ENCODE data around the gene RANBP10. TPM values are rescaled to one million over a fixed set of nuclear protein-coding genes. Genes with fewer than 3 reads are reported as not detected.

RANBP10 gene
- total and polyA plus RNA-seq, 7 experiments from 2014 or later, result 9.3 to 26.6 (median 23.8) TPM

- Histone ChIP-seq H3K9me3 (ENCODE audit: control insufficient read depth in 2 of 3, low read length in 3 of 3) (no peaks in the 10 kb centered on the region), H3K27ac (ENCODE audit: low read depth, low read length) (no peak overlapping the region), H3K4me1 (ENCODE audit: control insufficient read depth in 2 of 2, insufficient read depth in 2 of 2, low read length in 2 of 2) (no peaks in the 10 kb centered on the region), H3K4me3 (ENCODE audit: low read length) (no peak overlapping the region), H3K36me3 (ENCODE audit: control insufficient read depth in 2 of 3, insufficient read depth in 3 of 3, low read length in 3 of 3) (peaks cover 0 to 64% (median 22%) of the 10 kb centered on the region in 3 experiments), H3K27me3 (ENCODE audit: control insufficient read depth in 2 of 2, insufficient read depth in 2 of 2, low read length in 2 of 2) (no peaks in the 10 kb centered on the region)
- no peak for DNase-seq
- CTCF ChIA-PET, result no interaction called here
- POLR2A ChIA-PET, result interaction anchor here (0.9 kb wide), 1 partner anchor 12 kb away, joined by 3 read pairs; no protein-coding TSS in a partner anchor
- intact Hi-C loops (cut with micrococcal nuclease), result no loop called here
- Mint-ChIP-seq H3K36me3 (peaks cover 2 to 32% (median 22%) of the 10 kb centered on the region in 5 donors), H3K27me3 (no peaks in the 10 kb centered on the region), H3K4me3 (no peak overlapping the region), H3K4me1 (peaks cover 0 to 4% (median 0%) of the 10 kb centered on the region in 7 donors), H3K9me3 (no peaks in the 10 kb centered on the region), H3K27ac (no peak overlapping the region)
- ATAC-seq, result no peak
Observed at GRCh38 chr16:67740391-67740790, 66.0 kb downstream of the RANBP10 start.

DNA sequence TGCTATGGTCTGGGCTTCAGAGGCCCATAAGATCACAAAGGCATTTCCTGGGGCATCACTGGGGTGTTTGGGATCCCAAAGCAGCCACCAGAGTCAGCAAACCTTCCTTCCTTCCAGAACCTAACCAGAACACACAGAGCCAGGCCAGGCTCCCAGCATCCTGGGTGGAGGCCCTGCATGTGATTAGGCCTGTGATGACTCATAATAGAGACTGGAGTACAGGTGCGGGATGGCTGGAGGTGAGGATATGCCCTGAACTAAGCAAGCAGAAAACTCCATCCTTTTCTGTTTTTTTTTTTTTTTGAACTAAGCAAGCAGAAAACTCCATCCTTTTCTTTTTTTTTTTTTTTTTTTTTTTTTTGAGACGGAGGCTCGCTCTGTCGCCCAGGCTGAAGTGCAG is 69.5 kb downstream of the RANBP10 start:
- intact Hi-C loops (cut with micrococcal nuclease), result no loop called here
- H3K9me3 ChIP-seq (ENCODE audit: control insufficient read depth in 2 of 3, low read length in 3 of 3), result no peaks in the 10 kb centered on the region
- ChIA-PET POLR2A (interaction anchor here (0.7 kb wide), 1 partner anchor 99 kb away, joined by 4 read pairs; no protein-coding TSS in a partner anchor), CTCF (no interaction called here)
- Mint-ChIP-seq H3K9me3 (no peaks in the 10 kb centered on the region), H3K36me3 (peaks cover 2 to 16% (median 7%) of the 10 kb centered on the region in 5 donors), H3K27ac (no peak overlapping the region), H3K4me1 (peaks cover 0 to 2% (median 0%) of the 10 kb centered on the region in 7 donors), H3K27me3 (no peaks in the 10 kb centered on the region), H3K4me3 (no peak overlapping the region)
- no peak for DNase-seq
- H3K4me3 ChIP-seq (ENCODE audit: low read length), result no peak overlapping the region
- H3K27ac ChIP-seq (ENCODE audit: low read depth, low read length), result no peak overlapping the region
- no peak for ATAC-seq
- H3K27me3 ChIP-seq (ENCODE audit: control insufficient read depth in 2 of 2, insufficient read depth in 2 of 2, low read length in 2 of 2), result no peaks in the 10 kb centered on the region
- no peaks in the 10 kb centered on the region for H3K4me1 ChIP-seq (ENCODE audit: control insufficient read depth in 2 of 2, insufficient read depth in 2 of 2, low read length in 2 of 2)
- H3K36me3 ChIP-seq (ENCODE audit: control insufficient read depth in 2 of 3, insufficient read depth in 3 of 3, low read length in 3 of 3), result peaks cover 0 to 61% (median 16%) of the 10 kb centered on the region in 3 experiments

DNA sequence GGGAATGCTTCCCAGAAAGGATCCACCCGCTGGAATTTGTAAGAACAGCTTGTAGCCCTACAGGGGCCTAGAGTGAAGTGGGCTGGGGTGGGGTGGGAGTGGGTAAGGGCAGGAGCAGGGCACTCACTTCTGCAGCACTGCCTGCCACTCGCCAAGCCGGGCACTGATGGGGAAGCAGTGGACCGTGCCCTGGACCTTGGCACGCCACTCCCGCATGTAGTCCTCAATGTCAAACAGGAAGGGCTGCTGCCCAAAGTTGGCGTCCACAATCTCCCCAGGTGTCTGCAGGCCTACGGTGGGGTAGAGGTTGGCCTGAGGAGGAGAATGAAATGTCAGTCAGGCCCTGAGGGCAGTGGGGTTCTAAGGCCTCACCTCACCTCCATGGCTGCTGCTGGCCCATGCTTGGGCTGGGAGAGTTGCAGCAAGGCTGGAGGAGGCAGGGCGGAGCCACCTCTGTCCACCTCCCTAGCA is 71.6 kb downstream of the RANBP10 start:
- ATAC-seq (no peak), DNase-seq (no peak)
- Mint-ChIP-seq H3K9me3 (no peaks in the 10 kb centered on the region), H3K27ac (no peak overlapping the region), H3K36me3 (peaks cover 0 to 10% (median 8%) of the 10 kb centered on the region in 5 donors), H3K4me3 (no peak overlapping the region), H3K27me3 (no peaks in the 10 kb centered on the region), H3K4me1 (peaks cover 0 to 2% (median 0%) of the 10 kb centered on the region in 7 donors)
- no peak overlapping the region for H3K27ac ChIP-seq (ENCODE audit: low read depth, low read length)
- H3K4me3 ChIP-seq (ENCODE audit: low read length), result no peak overlapping the region
- POLR2A ChIA-PET, result no interaction called here
- CTCF ChIA-PET, result no interaction called here
- H3K9me3 ChIP-seq (ENCODE audit: control insufficient read depth in 2 of 3, low read length in 3 of 3), result no peaks in the 10 kb centered on the region
- peaks cover 5 to 66% (median 17%) of the 10 kb centered on the region in 3 experiments for H3K36me3 ChIP-seq (ENCODE audit: control insufficient read depth in 2 of 3, insufficient read depth in 3 of 3, low read length in 3 of 3)
- H3K4me1 ChIP-seq (ENCODE audit: control insufficient read depth in 2 of 2, insufficient read depth in 2 of 2, low read length in 2 of 2), result no peaks in the 10 kb centered on the region
- intact Hi-C loops (cut with micrococcal nuclease), result no loop called here
- no peaks in the 10 kb centered on the region for H3K27me3 ChIP-seq (ENCODE audit: control insufficient read depth in 2 of 2, insufficient read depth in 2 of 2, low read length in 2 of 2)

DNA sequence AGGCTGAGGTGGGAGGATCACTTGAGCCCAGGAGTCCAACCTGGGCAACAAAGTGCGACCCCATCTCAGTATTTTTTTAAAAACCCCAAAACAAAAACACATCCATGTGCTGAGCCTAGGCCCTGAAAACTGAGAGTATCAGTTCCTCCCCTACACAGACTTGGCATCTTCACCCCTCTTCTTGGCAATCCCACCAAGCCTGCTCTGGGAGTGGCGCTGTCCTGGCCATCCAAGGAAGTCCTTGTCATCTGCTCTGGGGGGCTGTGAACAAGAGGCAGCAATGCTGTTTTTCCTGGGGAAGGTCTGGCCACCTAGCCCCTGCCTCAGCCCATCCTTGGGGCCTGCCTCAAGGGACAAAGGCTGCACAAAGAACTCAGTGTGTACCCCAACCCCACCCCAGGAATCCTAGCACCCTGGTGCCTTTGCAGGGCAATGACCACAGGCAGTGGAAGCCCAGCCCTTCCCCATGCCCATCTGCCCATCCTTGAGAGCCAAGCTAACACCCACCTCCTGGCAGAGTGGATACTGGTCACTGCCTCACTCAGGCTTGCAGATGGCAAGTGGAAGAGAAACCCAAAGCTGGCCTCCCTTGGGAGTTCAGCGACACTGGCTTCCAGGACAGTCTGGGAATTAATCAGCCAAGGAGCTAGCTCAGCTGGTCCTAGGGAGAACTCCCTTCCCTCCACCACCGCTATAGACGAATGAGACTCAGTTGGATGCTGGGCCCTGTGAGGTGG is 72.5 kb downstream of the RANBP10 start:
- no peak for ATAC-seq
- H3K27ac ChIP-seq (ENCODE audit: low read depth, low read length), result no peak overlapping the region
- Mint-ChIP-seq H3K4me3 (no peak overlapping the region), H3K4me1 (peaks cover 0 to 2% (median 0%) of the 10 kb centered on the region in 7 donors), H3K27ac (no peak overlapping the region), H3K9me3 (no peaks in the 10 kb centered on the region), H3K27me3 (no peaks in the 10 kb centered on the region), H3K36me3 (peaks cover 0 to 15% (median 10%) of the 10 kb centered on the region in 5 donors)
- H3K9me3 ChIP-seq (ENCODE audit: control insufficient read depth in 2 of 3, low read length in 3 of 3), result no peaks in the 10 kb centered on the region
- H3K4me1 ChIP-seq (ENCODE audit: control insufficient read depth in 2 of 2, insufficient read depth in 2 of 2, low read length in 2 of 2), result no peaks in the 10 kb centered on the region
- intact Hi-C loops (cut with micrococcal nuclease), result no loop called here
- ChIA-PET CTCF (no interaction called here), POLR2A (no interaction called here)
- H3K27me3 ChIP-seq (ENCODE audit: control insufficient read depth in 2 of 2, insufficient read depth in 2 of 2, low read length in 2 of 2), result no peaks in the 10 kb centered on the region
- no peak for DNase-seq
- H3K4me3 ChIP-seq (ENCODE audit: low read length), result no peak overlapping the region
- H3K36me3 ChIP-seq (ENCODE audit: control insufficient read depth in 2 of 3, insufficient read depth in 3 of 3, low read length in 3 of 3), result peaks cover 11 to 68% (median 19%) of the 10 kb centered on the region in 3 experiments

DNA sequence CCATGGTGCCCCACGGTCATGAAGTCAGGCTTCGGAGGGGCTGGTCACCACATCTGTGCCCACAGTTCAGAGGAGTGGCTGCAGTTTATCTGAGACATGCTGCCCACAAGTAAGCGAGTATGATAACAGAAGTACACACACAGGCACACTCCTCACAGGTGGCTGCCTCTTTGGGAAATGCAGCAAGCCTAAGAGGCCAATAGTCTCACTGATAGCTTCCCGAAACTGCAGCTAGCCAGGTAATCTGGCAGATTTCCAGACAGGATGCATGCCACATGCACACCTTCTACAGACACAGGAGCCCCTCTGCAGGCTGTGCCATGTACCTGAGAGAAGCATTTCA is 74.6 kb downstream of the RANBP10 start:
- Mint-ChIP-seq H3K4me1 (peaks cover 0 to 2% (median 0%) of the 10 kb centered on the region in 7 donors), H3K36me3 (peaks cover 0 to 19% (median 10%) of the 10 kb centered on the region in 5 donors), H3K27ac (peak overlapping the region in 2 of 9 donors; percentile 38), H3K27me3 (no peaks in the 10 kb centered on the region), H3K4me3 (no peak overlapping the region), H3K9me3 (no peaks in the 10 kb centered on the region)
- intact Hi-C loops (cut with micrococcal nuclease), result no loop called here
- peaks cover 11 to 79% (median 19%) of the 10 kb centered on the region in 3 experiments for H3K36me3 ChIP-seq (ENCODE audit: control insufficient read depth in 2 of 3, insufficient read depth in 3 of 3, low read length in 3 of 3)
- ATAC-seq, result no peak
- POLR2A ChIA-PET, result no interaction called here
- H3K27ac ChIP-seq (ENCODE audit: low read depth, low read length), result no peak overlapping the region
- H3K9me3 ChIP-seq (ENCODE audit: control insufficient read depth in 2 of 3, low read length in 3 of 3), result no peaks in the 10 kb centered on the region
- no peaks in the 10 kb centered on the region for H3K27me3 ChIP-seq (ENCODE audit: control insufficient read depth in 2 of 2, insufficient read depth in 2 of 2, low read length in 2 of 2)
- no peak overlapping the region for H3K4me3 ChIP-seq (ENCODE audit: low read length)
- DNase-seq, result no peak
- no peaks in the 10 kb centered on the region for H3K4me1 ChIP-seq (ENCODE audit: control insufficient read depth in 2 of 2, insufficient read depth in 2 of 2, low read length in 2 of 2)
- CTCF ChIA-PET, result interaction anchor here (1.3 kb wide), 1 partner anchor 83 kb away, joined by 3 read pairs; no protein-coding TSS in a partner anchor

DNA sequence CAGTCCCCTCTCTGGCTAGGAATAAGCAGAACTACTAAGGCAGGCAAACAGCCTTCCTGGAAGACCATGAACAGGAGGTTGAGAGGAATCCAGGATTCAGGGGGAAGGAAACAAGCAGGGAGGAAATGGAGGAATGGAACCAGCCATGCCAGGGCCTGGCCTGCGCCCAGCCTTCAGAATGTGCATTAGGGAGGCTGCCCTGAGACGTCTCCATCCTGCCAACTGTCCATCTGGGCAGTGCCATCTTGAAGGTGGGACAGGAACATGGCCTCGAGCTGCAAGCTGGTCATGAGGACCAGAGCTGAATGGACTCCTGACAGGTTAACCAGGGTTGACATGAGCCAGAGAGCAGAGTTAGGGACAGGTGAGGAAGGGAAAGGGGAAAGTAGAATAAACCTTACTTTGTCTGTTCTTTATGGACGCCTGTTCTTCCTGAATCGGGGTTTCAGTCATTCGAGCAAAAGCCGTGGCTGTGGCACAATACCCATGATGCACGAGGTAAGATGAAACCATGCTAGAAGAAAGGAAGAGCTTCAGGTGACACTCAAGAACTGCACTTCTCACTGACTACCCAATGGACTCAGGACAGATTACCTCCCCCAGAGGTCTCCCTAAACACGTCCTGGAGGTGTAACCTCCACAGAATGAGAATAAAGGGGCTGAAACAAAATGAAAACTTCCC is 75.1 kb downstream of the RANBP10 start:
- CTCF ChIA-PET, result interaction anchor here (1.3 kb wide), 1 partner anchor 84 kb away, joined by 3 read pairs; no protein-coding TSS in a partner anchor
- H3K27me3 Mint-ChIP-seq, result no peaks in the 10 kb centered on the region
- Histone ChIP-seq H3K36me3 (ENCODE audit: control insufficient read depth in 2 of 3, insufficient read depth in 3 of 3, low read length in 3 of 3) (peaks cover 11 to 85% (median 19%) of the 10 kb centered on the region in 3 experiments), H3K27me3 (ENCODE audit: control insufficient read depth in 2 of 2, insufficient read depth in 2 of 2, low read length in 2 of 2) (no peaks in the 10 kb centered on the region), H3K9me3 (ENCODE audit: control insufficient read depth in 2 of 3, low read length in 3 of 3) (no peaks in the 10 kb centered on the region), H3K4me1 (ENCODE audit: control insufficient read depth in 2 of 2, insufficient read depth in 2 of 2, low read length in 2 of 2) (no peaks in the 10 kb centered on the region), H3K27ac (ENCODE audit: low read depth, low read length) (no peak overlapping the region), H3K4me3 (ENCODE audit: low read length) (no peak overlapping the region)
- POLR2A ChIA-PET, result no interaction called here
- no peak overlapping the region for H3K4me3 Mint-ChIP-seq
- H3K36me3 Mint-ChIP-seq, result peaks cover 0 to 19% (median 9%) of the 10 kb centered on the region in 5 donors
- peak overlapping the region in 1 of 9 donors; percentile 38 for H3K27ac Mint-ChIP-seq
- intact Hi-C loops (cut with micrococcal nuclease), result no loop called here
- no peaks in the 10 kb centered on the region for H3K4me1 Mint-ChIP-seq
- no peak for ATAC-seq
- H3K9me3 Mint-ChIP-seq, result no peaks in the 10 kb centered on the region
- DNase-seq, result no peak

Measured in naive thymus-derived CD4-positive, alpha-beta T cell (primary cell).